SU-DHL-6 (cell line): ENCODE measurements around the gene MED15.

Source experiments
- H2AFZ ChIP-seq: fragments of 200-600 bp; sonication (generic); 2 replicates; pipeline ENCODE4 v1.6.1; 2014; ENCODE audit warnings: low read depth, mild to moderate bottlenecking, moderate library complexity, mixed read lengths, antibody characterized with exemption, low read length; ENCODE audit not compliant: severe bottlenecking
- H3F3A ChIP-seq: fragments of 200-600 bp; shearing (Covaris generic); 2 replicates; pipeline ENCODE4 v1.6.0; 2016; ENCODE audit warnings: antibody characterized with exemption, mild to moderate bottlenecking; ENCODE audit not compliant: insufficient read depth
- H3K27ac ChIP-seq: fragments of 200-600 bp; sonication (generic); 2 replicates; pipeline ENCODE4 v1.5.1; 2016; ENCODE audit warnings: low read depth, mild to moderate bottlenecking, low read length, moderate library complexity, mixed read lengths
- H3K27me3 ChIP-seq: fragments of 200-600 bp; sonication (generic), shearing (Covaris generic); 2 replicates; pipeline ENCODE4 v1.6.0; 2014; ENCODE audit warnings: mild to moderate bottlenecking, low read length
- H3K36me3 ChIP-seq: fragments of 200-600 bp; sonication (generic); 2 replicates; pipeline ENCODE4 v1.6.1; 2014; ENCODE audit warnings: mild to moderate bottlenecking, low read length, mixed read lengths
- H3K4me2 ChIP-seq: fragments of 300-600, 200-600 bp; shearing (Covaris generic), sonication (generic); 2 replicates; pipeline ENCODE4 v1.6.0; 2014; ENCODE audit warnings: low read length, low read depth, mild to moderate bottlenecking; ENCODE audit not compliant: poor library complexity, severe bottlenecking
- H3K4me3 ChIP-seq: fragments of 200-600 bp; sonication (generic); 2 replicates; pipeline ENCODE4 v1.5.1; 2014; ENCODE audit warnings: antibody characterized with exemption, low read length, mild to moderate bottlenecking, mixed read lengths; ENCODE audit not compliant: insufficient read depth, poor library complexity, severe bottlenecking
- H3K79me2 ChIP-seq: fragments of 200-600 bp; sonication (generic); 2 replicates; pipeline ENCODE4 v1.6.1; 2014; ENCODE audit warnings: mild to moderate bottlenecking, low read length, moderate library complexity; ENCODE audit not compliant: insufficient read depth
- H3K9ac ChIP-seq: fragments of 200-600 bp; sonication (generic); 2 replicates; pipeline ENCODE4 v1.7.0; 2014; ENCODE audit warnings: mild to moderate bottlenecking, low read length
- H3K9me2 ChIP-seq: fragments of 200-600 bp; sonication (generic); replicated peaks from 2 replicates; pipeline ENCODE4 v1.6.1; 2014; ENCODE audit warnings: low read length; ENCODE audit not compliant: insufficient read depth
- H3K9me3 ChIP-seq: fragments of 200-600 bp; sonication (generic); 2 replicates; pipeline ENCODE4 v1.6.1; 2014; ENCODE audit warnings: low read length, mixed read lengths; ENCODE audit not compliant: insufficient read depth
- H4K20me1 ChIP-seq: fragments of 200-600 bp; sonication (generic); 2 replicates; pipeline ENCODE4 v1.6.1; 2014; ENCODE audit warnings: low read depth, mild to moderate bottlenecking, antibody characterized with exemption, low read length, moderate library complexity, mixed read lengths
- CTCF ChIP-seq: fragments of 200-600 bp; sonication (generic); IDR thresholded peaks from one replicate; pipeline ENCODE4 v1.5.1; 2017; ENCODE audit warnings: antibody characterized with exemption, mild to moderate bottlenecking, low read length, moderate library complexity; ENCODE audit not compliant: insufficient read depth, poor library complexity, severe bottlenecking
- EZH2phosphoT487 ChIP-seq: fragments of 200-600 bp; sonication (generic), shearing (Covaris generic); conservative IDR thresholded peaks from 2 replicates; pipeline ENCODE4 v1.6.1; 2018; ENCODE audit warnings: mild to moderate bottlenecking, antibody characterized with exemption, low read length, moderate library complexity, mixed read lengths

The MED15 gene

GRCh38 chr22:20532256-20532993 lies 25.0 kb downstream of the MED15 start:
- Histone ChIP-seq H3K4me2 (no peak overlapping the region), H3K4me3 (no peak overlapping the region), H4K20me1 (no peaks in the 10 kb centered on the region), H3F3A (no peaks in the 10 kb centered on the region), H3K27ac (no peak overlapping the region), H3K27me3 (no peaks in the 10 kb centered on the region), H2AFZ (no peak overlapping the region), H3K36me3 (no peaks in the 10 kb centered on the region), H3K9me2 (no peaks in the 10 kb centered on the region), H3K9me3 (no peaks in the 10 kb centered on the region), H3K9ac (no peak overlapping the region), H3K79me2 (peaks cover 6% of the 10 kb centered on the region; the same call in 1 of the 2 replicates)
- TF ChIP-seq EZH2phosphoT487, result no peak
- TF ChIP-seq CTCF, result no peak

GRCh38 chr22:20533095-20533878 lies 25.9 kb downstream of the MED15 start:
- Histone ChIP-seq H3K27me3 (no peaks in the 10 kb centered on the region), H4K20me1 (no peaks in the 10 kb centered on the region), H3K9me3 (no peaks in the 10 kb centered on the region), H3K4me2 (no peak overlapping the region), H3K9ac (no peak overlapping the region), H3F3A (no peaks in the 10 kb centered on the region), H3K79me2 (peaks cover 5% of the 10 kb centered on the region; the same call in 1 of the 2 replicates), H3K36me3 (no peaks in the 10 kb centered on the region), H3K9me2 (no peaks in the 10 kb centered on the region), H3K4me3 (no peak overlapping the region), H2AFZ (no peak overlapping the region), H3K27ac (no peak overlapping the region)
- no peak for TF ChIP-seq EZH2phosphoT487
- no peak for TF ChIP-seq CTCF

- Histone ChIP-seq H3K79me2 (0 out of 2 replicates have a peak, but pooled peaks cover 3% of the 10 kb centered on the region), H4K20me1 (no peaks in the 10 kb centered on the region), H3K27me3 (no peaks in the 10 kb centered on the region), H3K36me3 (no peaks in the 10 kb centered on the region), H2AFZ (no peak overlapping the region), H3K4me2 (no peak overlapping the region), H3K27ac (no peak overlapping the region), H3K9me2 (no peaks in the 10 kb centered on the region), H3F3A (no peaks in the 10 kb centered on the region), H3K4me3 (no peak overlapping the region), H3K9ac (no peak overlapping the region), H3K9me3 (no peaks in the 10 kb centered on the region)
- TF ChIP-seq EZH2phosphoT487, result no peak
- no peak for TF ChIP-seq CTCF
These were observed 26.5 kb downstream of the MED15 start for GRCh38 chr22:20533879-20534265.
